SH-SY5Y (cell line): Measurements from ENCODE around the gene KL.

Experiments
- GATA2 ChIP-seq: IDR thresholded peaks from 2 replicates; pipeline ENCODE4 v1.6.1; 2011; ENCODE audit warnings: mild to moderate bottlenecking, low read depth, low read length
- GATA3 ChIP-seq: IDR thresholded peaks from 2 replicates; pipeline ENCODE4 v1.6.1; 2011; ENCODE audit warnings: low read depth, mild to moderate bottlenecking, low read length, moderate library complexity

DNA sequence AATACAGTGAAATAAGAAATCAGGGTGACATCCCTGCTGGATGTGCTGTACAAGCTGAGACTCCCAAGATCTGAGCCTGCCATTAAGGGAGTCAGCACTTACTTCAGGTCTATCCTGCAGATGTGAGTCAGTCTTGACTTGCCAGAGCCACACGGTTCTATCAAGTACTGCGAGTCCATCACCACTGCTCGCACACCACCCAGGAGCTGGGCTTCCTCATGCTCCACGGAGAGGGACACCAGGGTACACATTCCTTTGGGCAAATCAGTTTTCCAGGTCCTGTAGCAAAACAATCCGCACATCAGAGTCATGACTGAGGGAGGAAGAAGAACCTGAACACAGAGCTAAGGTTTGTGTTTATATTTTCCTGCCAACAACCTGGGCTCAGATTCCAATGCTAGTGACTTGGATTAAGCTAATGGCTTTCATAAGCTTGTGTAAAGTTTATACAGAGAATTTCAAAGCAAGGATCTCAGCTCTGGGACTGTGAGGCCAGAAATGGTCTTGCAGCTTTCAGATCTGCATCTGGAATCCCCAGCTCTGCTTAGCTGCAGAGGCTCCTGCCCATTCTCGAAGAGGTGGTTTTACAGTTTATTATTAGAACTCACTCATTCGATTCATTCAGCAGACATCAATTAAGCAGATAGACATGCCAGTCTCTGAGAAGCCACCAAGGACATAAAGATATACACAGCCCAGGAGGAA is 90.6 kb downstream of the KL start:
- TF ChIP-seq GATA3, result no peak
- no peak for TF ChIP-seq GATA2
